ENCODE data around the gene LGALS14.
A peak's percentile ranks its signal among the peaks of the same experiment; 100 is the strongest.

The LGALS14 gene

DNA sequence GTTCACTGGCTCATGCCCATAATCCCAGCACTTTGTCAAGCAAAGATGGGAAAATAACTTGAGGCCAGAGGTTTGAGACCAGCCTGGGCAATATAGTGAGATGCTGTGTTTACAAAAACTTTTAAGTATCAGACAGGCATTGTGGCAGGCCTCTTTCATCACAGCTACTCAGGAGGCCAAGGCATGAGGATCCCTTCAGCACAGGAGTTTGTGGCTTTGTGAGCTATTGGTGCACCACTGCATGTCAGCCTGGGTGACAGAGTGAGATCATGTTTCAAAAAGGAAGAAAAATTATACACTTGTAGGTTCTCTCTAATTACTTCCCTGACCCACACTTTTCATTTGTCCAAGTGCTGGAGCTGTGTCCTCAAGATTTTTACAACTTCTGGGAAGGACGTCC, 11.5 kb upstream of the LGALS14 start:
- H3K4me3 ChIP-seq (ENCODE audit: low read depth, low read length): no peak overlapping the region
- TF ChIP-seq, protein P1, sequence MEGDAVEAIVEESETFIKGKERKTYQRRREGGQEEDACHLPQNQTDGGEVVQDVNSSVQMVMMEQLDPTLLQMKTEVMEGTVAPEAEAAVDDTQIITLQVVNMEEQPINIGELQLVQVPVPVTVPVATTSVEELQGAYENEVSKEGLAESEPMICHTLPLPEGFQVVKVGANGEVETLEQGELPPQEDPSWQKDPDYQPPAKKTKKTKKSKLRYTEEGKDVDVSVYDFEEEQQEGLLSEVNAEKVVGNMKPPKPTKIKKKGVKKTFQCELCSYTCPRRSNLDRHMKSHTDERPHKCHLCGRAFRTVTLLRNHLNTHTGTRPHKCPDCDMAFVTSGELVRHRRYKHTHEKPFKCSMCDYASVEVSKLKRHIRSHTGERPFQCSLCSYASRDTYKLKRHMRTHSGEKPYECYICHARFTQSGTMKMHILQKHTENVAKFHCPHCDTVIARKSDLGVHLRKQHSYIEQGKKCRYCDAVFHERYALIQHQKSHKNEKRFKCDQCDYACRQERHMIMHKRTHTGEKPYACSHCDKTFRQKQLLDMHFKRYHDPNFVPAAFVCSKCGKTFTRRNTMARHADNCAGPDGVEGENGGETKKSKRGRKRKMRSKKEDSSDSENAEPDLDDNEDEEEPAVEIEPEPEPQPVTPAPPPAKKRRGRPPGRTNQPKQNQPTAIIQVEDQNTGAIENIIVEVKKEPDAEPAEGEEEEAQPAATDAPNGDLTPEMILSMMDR (IDR thresholded peaks at IDR 0.05; ENCODE audit: insufficient read depth, low read depth, low read length, missing control alignments): no peak
- DNase-seq (ENCODE audit: low read depth): peak; percentile 47

- TF ChIP-seq, protein P1 (IDR thresholded peaks at IDR 0.05; ENCODE audit: insufficient read depth, low read depth, low read length, missing control alignments): no peak
- H3K4me3 ChIP-seq (ENCODE audit: low read depth, low read length): no peak overlapping the region
- DNase-seq (ENCODE audit: low read depth): no peak
Observed at GRCh38 chr19:39695759-39696158, 8.5 kb upstream of the LGALS14 start.

DNA sequence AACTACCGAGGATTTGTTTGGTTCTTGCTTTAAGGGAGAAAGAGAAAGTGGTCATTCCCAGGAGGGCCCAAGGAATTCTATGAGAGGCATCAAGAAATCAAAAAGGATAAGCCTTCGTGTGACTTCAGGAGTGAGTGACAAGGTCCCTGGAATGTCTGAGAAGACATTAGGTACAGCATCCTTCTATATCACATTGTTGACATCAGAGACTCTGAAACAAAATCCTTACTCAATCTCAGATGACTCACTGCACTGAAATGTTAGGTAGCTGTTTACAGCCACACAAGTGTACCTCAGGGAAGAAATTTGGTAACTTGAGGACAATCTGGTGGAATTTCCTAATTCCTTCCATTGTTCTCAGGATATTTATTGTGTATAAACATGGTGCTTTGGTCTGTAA, 7.9 kb upstream of the LGALS14 start:
- no peak overlapping the region for H3K4me3 ChIP-seq (ENCODE audit: low read depth, low read length)
- TF ChIP-seq, protein P1 (IDR thresholded peaks at IDR 0.05; ENCODE audit: insufficient read depth, low read depth, low read length, missing control alignments): no peak
- DNase-seq (ENCODE audit: low read depth): no peak

- H3K4me3 ChIP-seq (ENCODE audit: low read depth, low read length): no peak overlapping the region
- no peak for DNase-seq (ENCODE audit: low read depth)
- TF ChIP-seq, protein P1 (IDR thresholded peaks at IDR 0.05; ENCODE audit: insufficient read depth, low read depth, low read length, missing control alignments): no peak
Observed at GRCh38 chr19:39698535-39698934, 5.7 kb upstream of the LGALS14 start.

DNA sequence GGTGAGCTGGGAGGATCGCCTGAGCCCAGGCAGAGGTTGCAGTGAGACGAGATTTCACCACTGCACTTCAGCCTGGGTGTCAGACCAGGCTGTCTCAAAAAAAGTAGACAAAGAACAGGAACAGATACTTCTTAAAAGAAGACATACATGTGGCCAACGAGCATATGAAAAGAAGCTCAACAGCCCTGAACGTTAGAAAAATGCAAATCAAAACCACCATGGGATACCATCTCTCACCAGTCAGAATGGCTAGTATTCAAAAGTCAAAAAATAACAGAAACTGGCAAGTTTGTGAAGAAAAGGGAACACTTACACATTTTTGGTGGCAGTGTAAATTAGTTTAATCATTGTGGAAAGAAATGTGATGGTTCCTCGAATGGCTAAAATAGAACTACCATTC, 3.0 kb upstream of the LGALS14 start:
- peak; percentile 89 for DNase-seq (ENCODE audit: low read depth)
- TF ChIP-seq, protein P1 (IDR thresholded peaks at IDR 0.05; ENCODE audit: insufficient read depth, low read depth, low read length, missing control alignments): no peak
- H3K4me3 ChIP-seq (ENCODE audit: low read depth, low read length): no peak overlapping the region

GRCh38 chr19:39705578-39706188, 1.4 kb downstream of the LGALS14 start:
- TF ChIP-seq, protein P1 (IDR thresholded peaks at IDR 0.05; ENCODE audit: insufficient read depth, low read depth, low read length, missing control alignments): no peak
- DNase-seq (ENCODE audit: low read depth): peak; percentile 78
- H3K4me3 ChIP-seq (ENCODE audit: low read depth, low read length): peak overlapping the region; percentile 12

DNA sequence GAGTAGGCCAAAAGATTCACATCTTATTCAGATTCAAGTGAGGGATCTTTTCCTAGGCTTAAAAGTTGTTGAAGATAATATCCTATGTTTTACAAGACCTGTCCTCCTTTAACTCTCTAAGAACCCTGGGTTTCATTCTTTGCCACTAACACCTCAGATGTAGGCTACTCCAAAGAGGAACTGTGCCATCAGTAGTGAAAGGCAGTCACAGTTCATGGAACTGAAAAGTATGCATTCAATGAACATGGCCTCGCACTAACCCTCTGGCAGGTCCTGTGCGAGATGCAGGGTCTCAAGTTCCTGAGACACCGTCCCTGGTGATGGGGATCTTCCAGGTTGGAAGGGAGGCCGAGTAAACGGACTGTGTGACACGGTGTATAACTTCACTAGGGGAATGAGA, 4.3 kb downstream of the LGALS14 start:
- H3K4me3 ChIP-seq (ENCODE audit: low read depth, low read length): no peak overlapping the region
- peak; percentile 74 for DNase-seq (ENCODE audit: low read depth)
- TF ChIP-seq, protein P1 (IDR thresholded peaks at IDR 0.05; ENCODE audit: insufficient read depth, low read depth, low read length, missing control alignments): no peak

Data from GM12865 (cell line).